Mesenchymal stem cell (in vitro differentiated cells and primary cell): ENCODE measurements around the gene KCNA4.

ENCODE experiments used
- DNase-seq: peaks from one replicate; pipeline ENCODE4 v3.0.0-alpha.2; 2013
- H2AFZ ChIP-seq: one replicate; pipeline ENCODE4 v1.6.1; 2013; ENCODE audit warnings: low read depth, mild to moderate bottlenecking, control low read depth, inconsistent platforms, low read length, moderate library complexity
- H2AK5ac ChIP-seq: 2 replicates; pipeline ENCODE4 v1.6.1; 2013; ENCODE audit warnings: low read length, moderate library complexity, mild to moderate bottlenecking, inconsistent platforms; ENCODE audit not compliant: severe bottlenecking
- H2BK120ac ChIP-seq: one replicate; pipeline ENCODE4 v1.6.1; 2013; ENCODE audit warnings: low read depth, mild to moderate bottlenecking, inconsistent platforms, low read length, moderate library complexity
- H2BK12ac ChIP-seq, 2 experiments: one replicate each; pipeline ENCODE4 v1.6.1; 2013; ENCODE audit warnings: inconsistent platforms in 2 of 2, low read length in 2 of 2, mild to moderate bottlenecking in 2 of 2, moderate library complexity in 2 of 2, control low read depth in 1 of 2
- H2BK15ac ChIP-seq: one replicate; pipeline ENCODE4 v1.6.1; 2013; ENCODE audit warnings: mild to moderate bottlenecking, low read depth, inconsistent platforms; ENCODE audit not compliant: poor library complexity, severe bottlenecking
- H2BK5ac ChIP-seq: 2 replicates; pipeline ENCODE4 v1.6.1; 2013; ENCODE audit warnings: low read depth, mild to moderate bottlenecking, low read length, control low read depth, inconsistent platforms; ENCODE audit not compliant: poor library complexity, severe bottlenecking
- H3K14ac ChIP-seq, 2 experiments: one replicate each; pipeline ENCODE4 v1.6.1; 2013; ENCODE audit warnings: inconsistent platforms in 2 of 2, low read length in 2 of 2, control low read depth in 1 of 2, mild to moderate bottlenecking in 1 of 2, moderate library complexity in 1 of 2
- H3K18ac ChIP-seq, 2 experiments: one replicate each; pipeline ENCODE4 v1.6.1; 2013; ENCODE audit warnings: inconsistent platforms in 2 of 2, low read length in 2 of 2, control low read depth in 1 of 2, low read depth in 1 of 2, mild to moderate bottlenecking in 1 of 2
- H3K23ac ChIP-seq, 2 experiments: one replicate each; pipeline ENCODE4 v1.6.1; 2013; ENCODE audit warnings: inconsistent platforms in 2 of 2, low read length in 2 of 2, mild to moderate bottlenecking in 2 of 2, moderate library complexity in 2 of 2, control low read depth in 1 of 2
- H3K27ac ChIP-seq: 2 replicates; pipeline ENCODE4 v1.5.1; 2013; ENCODE audit warnings: mild to moderate bottlenecking, moderate library complexity, low read length, control low read depth, inconsistent platforms; ENCODE audit not compliant: poor library complexity, severe bottlenecking
- H3K27me3 ChIP-seq, 2 experiments: 2 replicates each; pipeline versions ENCODE4 v1.6.1 to v1.7.0; 2013; ENCODE audit warnings: low read length in 2 of 2, mild to moderate bottlenecking in 2 of 2, moderate library complexity in 2 of 2, control low read depth in 1 of 2, inconsistent platforms in 1 of 2; ENCODE audit not compliant: control insufficient read depth in 1 of 2, insufficient read depth in 1 of 2
- H3K36me3 ChIP-seq, 2 experiments: 2 replicates each; pipeline versions ENCODE4 v1.6.1 to v1.7.0; 2013; ENCODE audit warnings: low read length in 2 of 2, control low read depth in 1 of 2, inconsistent platforms in 1 of 2, low read depth in 1 of 2, mild to moderate bottlenecking in 1 of 2; ENCODE audit not compliant: insufficient read depth in 2 of 2, control insufficient read depth in 1 of 2
- H3K4ac ChIP-seq, 2 experiments: one replicate each; pipeline ENCODE4 v1.6.1; 2013; ENCODE audit warnings: inconsistent platforms in 2 of 2, low read length in 2 of 2, mild to moderate bottlenecking in 2 of 2, moderate library complexity in 2 of 2, control low read depth in 1 of 2, low read depth in 1 of 2
- H3K4me1 ChIP-seq: 2 replicates; pipeline ENCODE4 v1.6.1; 2013; ENCODE audit warnings: low read depth, low read length, control low read depth; ENCODE audit not compliant: control insufficient read depth, insufficient read depth
- H3K4me2 ChIP-seq: 2 replicates; pipeline ENCODE4 v1.6.1; 2013; ENCODE audit warnings: low read length, mild to moderate bottlenecking, inconsistent platforms; ENCODE audit not compliant: poor library complexity, severe bottlenecking
- H3K4me3 ChIP-seq, 2 experiments: 2 replicates each; pipeline versions ENCODE4 v1.5.1 to v1.7.0; 2013; ENCODE audit warnings: low read length in 2 of 2, mild to moderate bottlenecking in 2 of 2, control low read depth in 1 of 2, low read depth in 1 of 2; ENCODE audit not compliant: insufficient read depth in 1 of 2
- H3K79me1 ChIP-seq: replicated peaks from 2 replicates; pipeline ENCODE4 v1.6.1; 2013; ENCODE audit warnings: mild to moderate bottlenecking, control low read depth, low read length, inconsistent platforms; ENCODE audit not compliant: poor library complexity, severe bottlenecking
- H3K9ac ChIP-seq: 2 replicates; pipeline ENCODE4 v1.7.0; 2013; ENCODE audit warnings: mild to moderate bottlenecking, low read length, moderate library complexity
- H3K9me3 ChIP-seq: 2 replicates; pipeline ENCODE4 v1.7.0; 2013; ENCODE audit warnings: mild to moderate bottlenecking, low read length; ENCODE audit not compliant: control insufficient read depth
- H4K8ac ChIP-seq: one replicate; pipeline ENCODE4 v1.6.1; 2013; ENCODE audit warnings: inconsistent platforms, mild to moderate bottlenecking, low read length, moderate library complexity
- H4K91ac ChIP-seq: one replicate; pipeline ENCODE4 v1.6.1; 2013; ENCODE audit warnings: mild to moderate bottlenecking, low read length, inconsistent platforms
- WGBS: methylation state at CpG from one replicate; pipeline ENCODE4 v1.1.7; 2013; ENCODE audit warnings: mixed read lengths; 5-methylcytosine and 5-hydroxymethylcytosine counted together

The KCNA4 gene

DNA sequence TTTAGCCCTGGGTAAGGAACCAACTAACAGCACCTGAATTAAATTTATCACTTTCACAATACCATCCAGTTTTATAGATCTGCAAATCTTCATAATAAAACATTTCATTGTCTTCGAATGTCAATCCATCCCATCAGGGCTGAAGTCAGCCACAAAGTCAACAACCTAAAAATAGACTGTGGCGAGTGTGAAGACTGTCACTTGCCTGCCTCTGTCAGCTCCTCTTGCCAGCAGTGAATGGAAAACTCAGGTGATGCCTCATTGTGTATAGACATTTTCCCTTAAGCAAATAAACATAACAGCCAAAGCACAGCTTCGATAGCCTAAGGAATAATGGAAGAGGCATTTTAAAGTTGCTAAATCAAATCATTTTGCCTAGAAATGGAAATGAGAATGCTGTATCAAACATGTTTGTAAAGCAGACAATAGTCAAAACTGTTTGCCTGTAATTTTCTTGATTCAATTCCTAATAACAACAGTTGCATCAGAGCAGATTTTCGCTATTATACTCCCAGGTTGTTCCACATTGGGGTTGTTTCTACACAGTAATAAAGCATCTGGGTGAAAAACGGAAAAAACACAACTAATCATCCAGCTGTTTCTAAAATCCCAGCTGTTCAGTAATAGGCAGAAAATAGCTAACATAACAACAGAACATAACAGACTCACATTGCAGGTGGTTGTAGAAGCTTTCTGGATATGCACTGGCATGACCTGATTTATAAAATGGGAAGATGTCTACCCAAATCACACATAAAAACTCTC, 15.7 kb downstream of the KCNA4 start:
- Histone ChIP-seq H3K27me3 (no peaks in the 10 kb centered on the region), H3K36me3 (no peaks in the 10 kb centered on the region), H2BK5ac (no peak overlapping the region), H3K18ac (no peak overlapping the region), H3K23ac (no peak overlapping the region), H4K91ac (no peak overlapping the region), H3K4me1 (no peaks in the 10 kb centered on the region), H3K4me3 (no peak overlapping the region), H3K27ac (no peak overlapping the region), H3K9me3 (no peaks in the 10 kb centered on the region), H4K8ac (no peak overlapping the region), H3K4ac (no peak overlapping the region), H2BK12ac (no peak overlapping the region), H2BK120ac (no peak overlapping the region), H3K9ac (no peak overlapping the region), H2AFZ (no peak overlapping the region), H3K79me1 (no peaks in the 10 kb centered on the region), H2AK5ac (no peak overlapping the region), H2BK15ac (no peak overlapping the region), H3K14ac (no peak overlapping the region), H3K4me2 (no peak overlapping the region)
- WGBS: 61% methylated on average over 4 of the region's 5 CpGs
- DNase-seq: no peak

DNA sequence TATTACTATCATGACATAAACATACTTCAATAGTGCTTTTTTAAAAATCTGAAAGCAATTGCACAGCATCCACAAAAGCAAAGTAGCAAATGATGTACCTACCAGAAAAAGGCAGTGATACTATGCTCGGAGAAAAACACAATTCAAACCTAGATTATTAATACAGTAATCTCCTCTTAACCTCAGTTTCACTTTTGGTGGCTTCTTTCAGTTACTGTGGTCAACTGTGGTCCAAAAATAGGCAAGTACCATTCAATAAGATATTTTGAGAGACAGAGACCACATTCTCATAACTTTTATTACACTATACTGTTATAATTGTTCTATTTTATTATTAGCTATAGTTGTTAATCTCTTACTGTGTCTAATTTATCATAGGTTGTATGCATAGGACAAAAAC, 20.8 kb downstream of the KCNA4 start:
- Histone ChIP-seq H4K8ac (no peak overlapping the region), H3K4me2 (no peak overlapping the region), H3K4ac (no peak overlapping the region), H4K91ac (no peak overlapping the region), H2BK120ac (no peak overlapping the region), H2BK5ac (no peak overlapping the region), H3K9ac (no peak overlapping the region), H3K4me3 (no peak overlapping the region), H2BK15ac (no peak overlapping the region), H3K9me3 (peaks cover 7% of the 10 kb centered on the region), H3K27me3 (no peaks in the 10 kb centered on the region), H3K36me3 (no peaks in the 10 kb centered on the region), H2AK5ac (no peak overlapping the region), H2BK12ac (no peak overlapping the region), H3K14ac (no peak overlapping the region), H3K79me1 (no peaks in the 10 kb centered on the region), H3K18ac (no peak overlapping the region), H3K4me1 (no peaks in the 10 kb centered on the region), H3K27ac (no peak overlapping the region), H3K23ac (no peak overlapping the region), H2AFZ (no peak overlapping the region)
- WGBS: 67% methylated on average over 1 of the region's 1 CpG
- DNase-seq: no peak

DNA sequence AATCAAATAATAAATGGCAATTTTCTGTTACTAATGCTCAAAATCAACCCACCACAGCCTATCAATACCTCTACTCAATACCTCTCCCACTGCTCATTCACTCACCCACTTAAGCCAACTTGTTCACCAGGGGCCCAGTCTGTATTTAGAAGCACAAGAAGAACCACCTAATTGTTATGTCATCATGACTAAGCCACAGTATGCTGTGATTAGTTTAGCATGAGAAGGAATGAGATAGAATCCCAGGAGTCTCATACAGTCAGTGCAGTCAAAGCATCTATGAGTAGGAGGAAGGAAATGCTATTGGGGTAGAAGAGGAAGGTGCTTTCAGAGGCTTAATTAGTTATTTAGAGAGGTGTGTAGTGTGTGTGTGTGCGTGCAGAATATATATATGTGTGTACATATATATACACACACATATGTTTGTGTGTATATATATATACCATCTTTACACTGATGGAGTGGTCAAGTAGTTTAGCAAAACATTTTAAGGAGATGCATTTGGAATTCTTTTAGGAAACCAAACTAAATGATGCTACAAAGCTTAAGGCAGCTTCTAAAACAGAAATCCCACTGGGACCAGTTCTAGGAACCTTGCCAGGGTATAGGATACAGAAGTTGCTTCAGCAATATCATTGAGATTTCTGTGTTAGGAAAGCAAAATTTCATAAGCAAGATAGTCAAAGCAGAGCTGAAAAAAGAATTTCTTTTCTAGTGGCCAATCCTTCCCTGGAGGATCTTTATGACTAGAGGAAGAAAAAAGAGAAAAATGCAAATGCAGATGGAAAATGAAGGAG, 27.5 kb downstream of the KCNA4 start:
- no CpG with 5 or more reads among the region's 1 CpG for WGBS

DNA sequence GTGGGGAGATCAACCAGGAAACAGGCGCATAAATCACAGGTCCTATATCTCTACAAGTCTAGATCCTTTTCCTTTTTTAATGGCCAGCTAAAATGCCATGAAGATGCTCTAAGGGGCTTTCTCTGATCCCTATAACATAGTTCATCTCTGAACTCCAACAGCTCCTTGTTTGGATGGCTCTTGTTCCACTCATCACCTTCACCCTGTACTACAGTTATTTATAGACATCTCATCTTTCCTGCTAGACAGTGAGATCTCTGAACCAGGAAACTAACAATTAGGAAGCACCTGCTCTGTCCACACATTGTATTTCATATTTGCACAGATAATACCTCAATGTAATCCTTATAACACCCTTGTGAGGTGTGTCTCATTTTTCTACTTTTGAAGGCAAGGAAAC, 31.6 kb downstream of the KCNA4 start:
- H4K91ac ChIP-seq: no peak overlapping the region
- H3K4me2 ChIP-seq: no peak overlapping the region
- no peaks in the 10 kb centered on the region for H3K27me3 ChIP-seq
- H3K27ac ChIP-seq: no peak overlapping the region
- no peak overlapping the region for H3K4ac ChIP-seq
- no peak overlapping the region for H3K4me3 ChIP-seq
- DNase-seq: no peak
- no peak overlapping the region for H3K18ac ChIP-seq
- no peak overlapping the region for H2BK12ac ChIP-seq
- H2BK15ac ChIP-seq: no peak overlapping the region
- no peaks in the 10 kb centered on the region for H3K79me1 ChIP-seq
- H3K36me3 ChIP-seq: no peaks in the 10 kb centered on the region
- H2BK120ac ChIP-seq: no peak overlapping the region
- no peaks in the 10 kb centered on the region for H3K4me1 ChIP-seq
- no peaks in the 10 kb centered on the region for H3K9me3 ChIP-seq
- H2AFZ ChIP-seq: no peak overlapping the region
- 97% methylated on average over 1 of the region's 1 CpG for WGBS
- no peak overlapping the region for H2AK5ac ChIP-seq
- no peak overlapping the region for H3K9ac ChIP-seq
- no peak overlapping the region for H2BK5ac ChIP-seq
- no peak overlapping the region for H3K14ac ChIP-seq
- H3K23ac ChIP-seq: no peak overlapping the region
- H4K8ac ChIP-seq: no peak overlapping the region

More for the DNA sequence above, 27.5 kb downstream of the KCNA4 start:
- Histone ChIP-seq H3K36me3 (no peaks in the 10 kb centered on the region), H2AK5ac (no peak overlapping the region), H3K9me3 (peaks cover 7% of the 10 kb centered on the region), H3K4me3 (no peak overlapping the region), H3K27ac (no peak overlapping the region), H2BK5ac (no peak overlapping the region), H3K4me1 (no peaks in the 10 kb centered on the region), H3K27me3 (no peaks in the 10 kb centered on the region), H2BK15ac (no peak overlapping the region), H3K18ac (no peak overlapping the region), H2BK12ac (no peak overlapping the region), H4K91ac (no peak overlapping the region), H2AFZ (no peak overlapping the region), H4K8ac (no peak overlapping the region), H3K23ac (no peak overlapping the region), H3K4ac (no peak overlapping the region), H3K14ac (no peak overlapping the region), H2BK120ac (no peak overlapping the region), H3K9ac (no peak overlapping the region), H3K4me2 (no peak overlapping the region), H3K79me1 (no peaks in the 10 kb centered on the region)
- DNase-seq: no peak
